GM12873 (cell line): ENCODE data around the gene PKMYT1.

Experiments
- CTCF ChIP-seq: IDR thresholded peaks from 2 replicates; pipeline ENCODE4 v1.5.1; 2012; ENCODE audit warnings: low read depth, mild to moderate bottlenecking, moderate library complexity, low read length, control low read depth; ENCODE audit not compliant: insufficient read depth; ENCODE audit errors: missing control alignments

Gene PKMYT1

GRCh38 chr16:3009568-3010390 lies 29.5 kb upstream of the PKMYT1 start:
- TF ChIP-seq CTCF: no peak

- TF ChIP-seq CTCF: no peak
Measured at GRCh38 chr16:3008690-3009037, 28.4 kb upstream of the PKMYT1 start.

- no peak for TF ChIP-seq CTCF
Measured at GRCh38 chr16:3007957-3008689, 27.9 kb upstream of the PKMYT1 start.

- no peak for TF ChIP-seq CTCF
Measured at GRCh38 chr16:3007059-3007956, 27.1 kb upstream of the PKMYT1 start.

GRCh38 chr16:3004781-3005284 lies 24.6 kb upstream of the PKMYT1 start:
- no peak for TF ChIP-seq CTCF

- TF ChIP-seq CTCF: no peak
Measured at GRCh38 chr16:3004319-3004718, 24.1 kb upstream of the PKMYT1 start.
